ENCODE measurements around the gene INO80E. TPM values are rescaled to one million over a fixed set of nuclear protein-coding genes. Genes with fewer than 3 reads are reported as not detected.
"Not testable (repeated sequence)": the region's sequence is repeated elsewhere in the genome, so short reads cannot be mapped to it uniquely, and the experiment has no call there.

INO80E gene
- total RNA-seq, 1 experiment from 2014 or later: 90.1 TPM

- DNase-seq (ENCODE audit: unreplicated experiment): no peak
- no peak overlapping the region for H3K4me3 Mint-ChIP-seq (ENCODE audit: unreplicated experiment)
- H3K9me3 Mint-ChIP-seq (ENCODE audit: unreplicated experiment): no peaks in the 10 kb centered on the region
- no peak overlapping the region for H3K27ac Mint-ChIP-seq (ENCODE audit: low read depth, unreplicated experiment)
- ChIA-PET CTCF (interaction anchor here (0.7 to 2.1 kb wide), 3 partner anchors 11 to 131 kb away, joined by 5 to 8 read pairs (median 5); no protein-coding TSS in a partner anchor), POLR2A (interaction anchor here (0.7 kb wide), 1 partner anchor 39 kb away, joined by 3 read pairs; no protein-coding TSS in a partner anchor)
- intact Hi-C loops (cut with micrococcal nuclease): no loop called here
- H3K36me3 Mint-ChIP-seq (ENCODE audit: insufficient read depth, unreplicated experiment): peaks cover 6% of the 10 kb centered on the region
- peaks cover 8% of the 10 kb centered on the region for H3K27me3 Mint-ChIP-seq (ENCODE audit: insufficient read depth, unreplicated experiment)
- TF ChIP-seq CTCF (IDR thresholded peaks at IDR 0.05; ENCODE audit: unreplicated experiment): no peak
- peaks cover 6% of the 10 kb centered on the region for H3K4me1 Mint-ChIP-seq (ENCODE audit: insufficient read depth, unreplicated experiment)
- no TSS peak for BruUV-seq (replicated peaks)
These were observed 20.7 kb downstream of the INO80E start for GRCh38 chr16:30016555-30017276.

GRCh38 chr16:30017277-30017656, 21.2 kb downstream of the INO80E start:
- POLR2A ChIA-PET: interaction anchor here (0.7 kb wide), 1 partner anchor 38 kb away, joined by 3 read pairs; no protein-coding TSS in a partner anchor
- no TSS peak for BruUV-seq (replicated peaks)
- no peak for TF ChIP-seq CTCF (IDR thresholded peaks at IDR 0.05; ENCODE audit: unreplicated experiment)

GRCh38 chr16:30017937-30018336, 21.9 kb downstream of the INO80E start:
- H3K9me3 Mint-ChIP-seq (ENCODE audit: unreplicated experiment); H3K27me3 Mint-ChIP-seq (ENCODE audit: insufficient read depth, unreplicated experiment); H3K4me1 Mint-ChIP-seq (ENCODE audit: insufficient read depth, unreplicated experiment); H3K27ac Mint-ChIP-seq (ENCODE audit: low read depth, unreplicated experiment); H3K36me3 Mint-ChIP-seq (ENCODE audit: insufficient read depth, unreplicated experiment); H3K4me3 Mint-ChIP-seq (ENCODE audit: unreplicated experiment); intact Hi-C loops (cut with micrococcal nuclease); BruUV-seq (replicated peaks); DNase-seq (ENCODE audit: unreplicated experiment); POLR2A ChIA-PET: not testable (repeated sequence)
- CTCF ChIA-PET: interaction anchor here (0.6 to 2.1 kb wide), 4 partner anchors 14 to 1414 kb away, joined by 3 to 8 read pairs (median 7); no protein-coding TSS in a partner anchor

More at GRCh38 chr16:30017277-30017656, 21.2 kb downstream of the INO80E start:
- Mint-ChIP-seq H3K4me1 (ENCODE audit: insufficient read depth, unreplicated experiment) (peaks cover 6% of the 10 kb centered on the region), H3K36me3 (ENCODE audit: insufficient read depth, unreplicated experiment) (peaks cover 6% of the 10 kb centered on the region), H3K9me3 (ENCODE audit: unreplicated experiment) (no peaks in the 10 kb centered on the region), H3K27ac (ENCODE audit: low read depth, unreplicated experiment) (no peak overlapping the region), H3K27me3 (ENCODE audit: insufficient read depth, unreplicated experiment) (peaks cover 2% of the 10 kb centered on the region), H3K4me3 (ENCODE audit: unreplicated experiment) (no peak overlapping the region)
- no peak for DNase-seq (ENCODE audit: unreplicated experiment)
- intact Hi-C loops (cut with micrococcal nuclease): no loop called here
- CTCF ChIA-PET: interaction anchor here (0.7 to 2.1 kb wide), 3 partner anchors 12 to 132 kb away, joined by 5 to 8 read pairs (median 5); no protein-coding TSS in a partner anchor

- no peak overlapping the region for H3K4me3 Mint-ChIP-seq (ENCODE audit: unreplicated experiment)
These were observed 22.7 kb downstream of the INO80E start for GRCh38 chr16:30018731-30019158.

More at GRCh38 chr16:30018731-30019158, 22.7 kb downstream of the INO80E start:
- peaks cover 6% of the 10 kb centered on the region for H3K4me1 Mint-ChIP-seq (ENCODE audit: insufficient read depth, unreplicated experiment)
- intact Hi-C loops (cut with micrococcal nuclease): no loop called here
- ChIA-PET POLR2A (interaction anchor here (0.6 to 1.5 kb wide), 2 partner anchors 23 to 181 kb away, joined by 3 to 7 read pairs; partner anchors contain the start of genes HIRIP3 and INO80E), CTCF (interaction anchor here (0.5 to 1.8 kb wide), 9 partner anchors 12 to 1413 kb away, joined by 3 to 8 read pairs (median 4); partner anchors contain the start of gene TLCD3B)
- H3K27ac Mint-ChIP-seq (ENCODE audit: low read depth, unreplicated experiment): no peak overlapping the region
- H3K27me3 Mint-ChIP-seq (ENCODE audit: insufficient read depth, unreplicated experiment): no peaks in the 10 kb centered on the region
- H3K36me3 Mint-ChIP-seq (ENCODE audit: insufficient read depth, unreplicated experiment): peaks cover 6% of the 10 kb centered on the region
- no peaks in the 10 kb centered on the region for H3K9me3 Mint-ChIP-seq (ENCODE audit: unreplicated experiment)
- TF ChIP-seq CTCF (IDR thresholded peaks at IDR 0.05; ENCODE audit: unreplicated experiment): no peak
- no TSS peak for BruUV-seq (replicated peaks)
- DNase-seq (ENCODE audit: unreplicated experiment): peak; percentile 37

All from MCF 10A (cell line).